GM12875 (cell line): ENCODE results near the gene SPTBN1.

Experiments used
- H3K4me3 ChIP-seq: one replicate; pipeline ENCODE4 v1.5.1; 2011; ENCODE audit warnings: low read depth, low read length, control low read depth
- CTCF ChIP-seq: IDR thresholded peaks from 2 replicates; pipeline ENCODE4 v1.5.1; 2011; ENCODE audit warnings: low read depth, mild to moderate bottlenecking, control low read depth, inconsistent platforms, low read length, moderate library complexity, borderline replicate concordance; ENCODE audit not compliant: insufficient read depth

Gene SPTBN1

GRCh38 chr2:54565551-54565950 is 109.4 kb downstream of the SPTBN1 start:
- TF ChIP-seq CTCF: no peak
- H3K4me3 ChIP-seq: no peak overlapping the region

GRCh38 chr2:54566896-54567295 is 110.8 kb downstream of the SPTBN1 start:
- TF ChIP-seq CTCF: no peak
- no peak overlapping the region for H3K4me3 ChIP-seq

GRCh38 chr2:54568876-54569321 is 112.8 kb downstream of the SPTBN1 start:
- no peak overlapping the region for H3K4me3 ChIP-seq
- TF ChIP-seq CTCF: no peak

- H3K4me3 ChIP-seq: no peak overlapping the region
- TF ChIP-seq CTCF: no peak
Measured at GRCh38 chr2:54569745-54570301, 113.7 kb downstream of the SPTBN1 start.

- no peak overlapping the region for H3K4me3 ChIP-seq
- TF ChIP-seq CTCF: no peak
Measured at GRCh38 chr2:54570321-54570855, 114.3 kb downstream of the SPTBN1 start.

- no peak for TF ChIP-seq CTCF
- no peak overlapping the region for H3K4me3 ChIP-seq
Measured at GRCh38 chr2:54570925-54571694, 115.0 kb downstream of the SPTBN1 start.

GRCh38 chr2:54572262-54572635 is 116.1 kb downstream of the SPTBN1 start:
- TF ChIP-seq CTCF: no peak
- H3K4me3 ChIP-seq: no peak overlapping the region
